GDM1 (cell line): ENCODE results near the gene PREX1.
"Not testable (repeated sequence)": the region's sequence is repeated elsewhere in the genome, so short reads cannot be mapped to it uniquely, and the experiment has no call there.

ENCODE experiments used
- DNase-seq: peaks from one replicate; lab custom pipeline; 2025; lab: John Stamatoyannopoulos, UW

The PREX1 gene

DNA sequence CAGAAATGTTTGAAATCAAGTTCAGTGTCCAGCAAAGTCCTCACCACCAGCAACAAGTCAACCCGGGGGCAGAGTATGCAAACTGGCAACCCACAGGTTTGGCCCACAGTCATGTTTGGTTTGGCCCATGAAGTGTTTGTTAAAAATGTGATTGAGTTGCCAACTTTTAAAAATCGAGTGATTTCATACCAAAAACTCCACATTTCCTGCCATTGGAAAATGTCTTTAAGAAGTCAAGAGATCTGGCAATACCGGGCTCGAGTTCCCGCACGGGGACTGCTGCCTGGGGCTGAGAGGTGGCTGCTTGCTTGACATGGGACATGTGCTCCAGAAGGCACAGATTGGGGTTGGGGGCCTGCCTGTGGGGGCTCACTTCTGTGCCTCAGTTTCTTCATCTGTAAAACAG, 36.1 kb downstream of the PREX1 start:
- DNase-seq = no peak

DNA sequence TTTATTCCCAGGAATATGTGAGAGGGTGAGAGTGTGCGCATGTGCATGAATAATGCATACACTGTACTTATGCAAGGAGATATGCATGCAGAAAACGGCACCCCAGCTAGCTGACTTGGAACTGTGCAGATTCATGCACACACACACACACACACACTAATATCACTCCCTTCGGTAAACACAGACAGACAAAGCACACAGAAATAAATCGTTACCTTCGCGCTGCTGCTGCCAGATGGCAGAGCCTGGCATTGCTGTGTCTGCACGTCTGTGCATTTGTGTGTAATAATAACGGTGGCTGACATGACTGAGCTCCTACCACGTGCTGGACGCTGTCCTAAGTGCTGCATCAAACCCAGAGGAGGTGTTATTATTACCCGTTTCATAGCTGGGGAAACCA, 36.8 kb downstream of the PREX1 start:
- DNase-seq = peak; percentile 23

DNA sequence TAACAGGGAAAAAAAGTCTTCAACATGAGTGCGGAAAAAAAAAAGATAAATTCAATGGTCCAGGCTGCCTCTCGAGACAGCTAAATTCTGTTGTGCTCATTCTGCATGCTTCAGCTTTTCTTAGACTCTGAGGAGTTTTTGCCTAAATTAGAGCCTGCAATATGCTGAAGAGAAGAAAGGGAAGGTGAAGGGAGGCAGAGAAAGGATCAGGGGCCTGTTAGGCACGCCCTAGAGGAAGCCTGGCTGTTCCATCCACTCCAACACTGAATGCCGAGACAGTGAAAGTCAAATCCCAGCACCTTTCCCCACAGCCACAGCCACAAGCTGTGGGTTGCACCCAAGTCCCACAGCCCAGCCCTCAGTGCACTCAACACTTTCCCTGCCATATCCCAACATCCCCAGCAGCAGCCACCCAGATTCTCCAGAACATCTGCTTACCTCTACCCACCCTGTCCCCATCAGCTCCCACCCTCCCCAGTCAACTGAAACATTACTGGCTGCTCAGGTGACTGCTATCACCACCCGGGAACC, 37.3 kb downstream of the PREX1 start:
- no peak for DNase-seq

DNA sequence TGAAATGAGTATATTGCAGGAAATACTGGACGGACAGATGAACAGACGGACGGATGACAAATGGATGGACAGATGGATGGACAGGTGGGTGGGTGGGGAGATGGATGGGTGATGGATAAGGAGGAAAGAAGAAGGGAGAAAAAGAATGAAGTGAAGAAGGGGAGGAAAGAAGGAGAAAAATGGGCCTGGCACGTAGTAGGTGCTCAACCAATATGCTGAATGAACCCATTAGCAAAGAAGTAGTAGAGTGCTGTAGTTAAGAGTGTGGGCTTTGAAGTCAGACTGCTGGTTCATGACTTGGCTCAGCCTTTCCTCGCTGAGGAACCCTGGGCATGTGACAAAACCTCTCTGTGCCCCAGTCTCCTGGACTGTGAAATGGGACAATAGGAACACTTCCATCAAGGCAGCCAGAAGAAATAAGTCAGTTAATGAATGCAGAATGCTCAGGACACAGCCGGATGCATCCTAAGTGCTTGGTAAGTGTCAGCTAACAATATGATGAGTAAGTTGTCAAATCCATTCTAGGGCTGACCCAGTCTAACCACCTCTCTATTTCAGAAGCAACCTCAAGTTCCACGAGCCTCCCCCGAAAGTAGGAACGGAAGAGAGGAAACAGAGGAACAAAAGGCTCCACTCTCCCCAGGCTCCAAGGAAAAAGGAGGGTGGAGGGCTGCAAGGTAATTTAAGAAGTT, 37.9 kb downstream of the PREX1 start:
- DNase-seq = no peak

DNA sequence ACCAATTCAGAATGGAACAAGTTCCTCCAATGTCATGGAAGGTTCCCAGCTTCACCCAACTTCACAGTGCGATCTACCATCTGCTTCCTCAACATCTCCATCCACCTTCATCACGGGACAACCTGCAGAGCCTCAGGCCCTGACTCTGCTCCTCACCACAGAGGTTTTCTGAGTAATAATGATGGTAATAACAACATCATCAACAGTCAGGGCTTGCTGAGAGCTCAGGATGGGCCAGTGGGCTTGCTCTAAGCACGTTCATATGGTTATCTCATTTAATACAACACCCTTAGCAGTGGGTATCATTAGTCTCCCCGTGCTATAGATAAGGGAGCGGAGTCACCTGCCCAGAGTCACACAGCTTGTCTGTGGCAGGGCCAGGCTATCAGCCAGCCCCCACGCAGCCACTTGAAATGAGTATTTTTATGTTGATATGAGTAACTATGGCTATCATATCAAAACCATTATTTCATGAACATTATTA, 38.6 kb downstream of the PREX1 start:
- no peak for DNase-seq

DNA sequence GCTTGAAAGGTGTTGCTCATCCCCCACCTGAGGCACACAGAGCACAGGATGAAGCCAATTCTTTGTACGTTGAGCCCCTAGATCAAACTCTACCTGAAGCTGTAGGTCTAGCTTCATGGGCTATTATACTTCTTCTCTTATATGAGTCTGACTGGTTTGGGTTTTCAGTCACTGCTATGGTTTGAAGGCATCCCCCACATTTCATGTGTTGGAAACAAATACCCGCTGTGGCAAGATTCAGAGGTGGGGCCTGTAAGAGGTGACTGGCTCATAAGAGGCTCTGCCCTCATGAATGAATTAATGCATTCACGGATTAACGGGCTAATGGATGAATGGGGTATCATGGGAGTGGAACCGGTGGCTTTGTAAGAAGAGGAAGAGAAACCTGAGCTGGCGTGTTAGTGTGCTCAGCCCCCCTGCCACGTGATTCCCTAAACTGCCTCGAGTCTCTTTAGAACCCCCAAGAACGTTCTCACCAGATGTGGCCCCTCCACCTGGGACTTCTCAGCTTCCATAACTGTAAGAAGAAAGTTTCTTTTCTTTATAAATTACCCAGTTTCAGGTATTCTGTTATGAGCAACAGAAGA, 39.2 kb downstream of the PREX1 start:
- no peak for DNase-seq

DNA sequence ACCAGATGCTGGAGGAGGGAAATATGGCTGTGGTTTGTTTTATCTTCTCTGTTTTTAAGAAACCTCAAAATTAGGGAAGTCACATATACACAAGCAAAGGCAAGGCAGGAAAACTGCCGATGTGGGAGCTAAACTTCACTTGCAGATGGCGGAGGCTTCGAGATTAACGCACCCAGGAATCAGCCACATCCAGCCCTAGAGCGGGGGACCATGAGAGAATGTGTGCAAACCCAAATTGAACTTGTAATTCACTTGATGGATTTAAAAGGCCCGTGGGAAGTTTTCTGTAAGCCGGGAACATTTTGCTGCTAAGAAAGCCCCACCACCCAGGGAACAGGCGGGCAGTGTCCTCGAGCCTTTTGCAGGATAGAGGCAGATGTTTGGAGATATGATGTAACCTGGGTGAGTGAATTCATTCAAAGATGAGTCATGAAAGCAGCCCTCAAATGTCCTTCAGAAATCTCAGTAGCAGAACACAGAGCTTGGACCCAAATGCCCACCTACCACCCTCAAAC, 39.9 kb downstream of the PREX1 start:
- DNase-seq = peak; percentile 76

DNA sequence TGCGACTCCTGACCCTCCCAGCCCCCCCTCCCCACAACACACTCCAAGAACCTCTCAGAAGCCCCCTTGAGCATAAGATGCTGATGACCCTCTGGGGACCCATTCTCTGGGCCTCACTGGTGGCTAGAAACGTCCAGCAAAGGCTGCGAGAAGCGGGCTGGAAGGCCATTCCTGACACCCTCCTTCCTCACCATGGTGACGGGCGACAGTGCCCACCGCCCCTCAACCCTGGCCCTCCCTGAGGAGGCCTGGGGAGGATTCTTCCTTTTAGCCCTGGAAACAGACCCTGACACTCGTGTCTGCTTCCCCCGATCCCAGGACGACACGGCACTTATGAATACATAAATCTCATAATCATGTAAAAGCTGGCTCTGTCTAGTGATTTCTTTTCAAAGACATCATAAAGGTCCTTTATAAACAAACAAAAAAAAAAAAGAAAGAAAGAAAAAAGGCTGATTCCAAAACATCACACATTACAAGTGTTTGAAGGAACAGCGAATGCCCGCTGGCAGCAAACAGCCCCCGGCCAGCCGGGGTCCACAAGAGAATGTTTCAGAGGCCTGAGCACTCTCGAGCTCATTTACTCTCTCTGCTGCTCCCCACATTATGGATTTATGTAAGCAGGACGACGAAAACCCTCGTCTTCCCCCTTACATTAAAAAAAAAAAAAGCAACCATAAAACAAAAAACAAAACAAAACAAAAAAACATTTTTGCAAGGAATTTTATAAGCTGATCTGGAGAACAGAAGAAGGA, 40.7 kb downstream of the PREX1 start:
- no peak for DNase-seq

DNA sequence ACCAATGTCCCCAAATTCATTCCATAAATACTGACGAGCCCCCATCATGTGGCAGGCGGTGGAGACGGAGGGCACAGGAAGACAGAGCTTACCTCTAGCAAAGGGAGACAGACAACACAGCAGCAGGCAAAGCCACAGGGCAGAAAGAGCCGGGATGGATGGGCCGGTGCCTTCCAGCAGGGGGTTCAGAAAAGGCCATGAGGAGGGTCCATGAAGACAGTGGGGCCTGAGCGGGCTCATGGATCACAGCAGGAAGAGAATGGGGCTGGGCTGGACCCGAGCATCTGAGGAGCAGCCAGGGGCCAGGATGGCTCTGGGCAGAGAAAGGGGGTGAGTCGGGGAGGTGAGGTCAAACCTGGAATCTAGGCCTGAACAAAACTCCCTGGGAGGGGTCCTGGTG, 42.0 kb downstream of the PREX1 start:
- DNase-seq = no peak

DNA sequence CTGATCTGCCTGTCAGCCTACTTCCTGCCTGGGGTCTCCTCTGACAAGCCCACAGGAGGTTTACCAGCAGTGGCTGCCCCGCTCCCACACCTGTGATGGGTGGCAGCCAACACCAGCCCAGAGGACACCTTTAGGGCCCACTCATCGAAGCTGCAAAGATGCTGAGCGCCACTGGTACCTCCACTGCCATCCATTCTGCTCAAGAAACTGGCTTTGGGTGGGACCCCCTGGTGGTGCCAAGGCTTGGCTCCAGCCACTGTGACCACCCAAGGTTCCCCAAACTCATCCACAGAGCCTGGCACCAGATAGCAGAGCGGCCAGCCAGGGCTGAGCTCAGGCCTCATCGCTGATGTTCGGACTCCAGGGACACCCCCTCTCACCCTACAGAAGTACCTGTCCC, 42.5 kb downstream of the PREX1 start:
- DNase-seq = no peak

DNA sequence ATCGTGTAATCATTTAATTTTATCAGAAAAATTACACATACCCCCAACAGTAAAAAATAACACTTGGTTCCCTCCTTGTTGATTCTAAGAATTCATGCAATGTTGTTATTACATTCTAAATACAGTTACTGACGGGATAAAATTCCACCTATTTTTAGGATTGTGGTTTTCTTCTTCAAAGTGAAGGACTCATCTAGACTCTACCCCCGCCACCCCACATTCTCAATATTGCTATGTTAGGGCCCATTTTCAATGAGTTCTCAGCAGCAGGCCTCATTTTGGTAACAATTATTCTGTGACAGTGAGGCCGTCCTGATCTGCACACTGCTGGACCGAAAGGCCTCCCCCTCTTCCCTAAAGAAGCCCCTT, 43.5 kb downstream of the PREX1 start:
- no peak for DNase-seq

DNA sequence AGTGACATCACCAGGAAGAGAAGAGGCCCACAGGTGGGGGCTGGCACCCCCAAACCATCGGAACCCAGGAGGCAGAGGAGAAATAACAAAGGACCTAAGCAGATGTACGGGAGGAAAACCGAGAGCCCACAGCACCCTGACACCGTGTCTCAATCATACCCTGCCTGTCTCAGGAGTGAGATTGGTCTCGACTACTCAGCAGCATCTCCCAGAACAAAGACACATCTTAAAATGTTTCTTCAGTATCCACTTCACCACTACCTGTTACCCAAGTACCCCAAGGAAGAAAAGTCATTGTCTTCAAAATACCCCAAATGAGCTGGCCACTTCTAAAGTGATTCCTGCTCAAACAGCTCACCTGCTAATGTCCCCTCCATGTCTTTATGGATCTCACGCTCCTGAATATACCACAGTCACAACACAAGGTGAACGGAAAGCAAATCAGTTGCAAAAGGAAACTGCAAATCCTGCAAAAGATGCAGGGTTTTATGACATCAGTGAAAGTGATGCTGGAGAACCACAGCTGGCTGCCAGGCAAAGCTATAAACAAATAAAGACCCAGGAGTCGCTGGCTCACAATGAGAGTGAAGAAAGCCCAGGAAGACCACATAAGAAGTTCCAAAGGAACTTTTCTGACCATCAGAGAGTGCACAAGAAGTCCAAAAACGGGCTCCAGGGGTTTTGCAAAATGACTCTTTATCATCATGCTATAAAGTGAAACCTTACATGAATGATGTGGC, 44.1 kb downstream of the PREX1 start:
- no peak for DNase-seq

DNA sequence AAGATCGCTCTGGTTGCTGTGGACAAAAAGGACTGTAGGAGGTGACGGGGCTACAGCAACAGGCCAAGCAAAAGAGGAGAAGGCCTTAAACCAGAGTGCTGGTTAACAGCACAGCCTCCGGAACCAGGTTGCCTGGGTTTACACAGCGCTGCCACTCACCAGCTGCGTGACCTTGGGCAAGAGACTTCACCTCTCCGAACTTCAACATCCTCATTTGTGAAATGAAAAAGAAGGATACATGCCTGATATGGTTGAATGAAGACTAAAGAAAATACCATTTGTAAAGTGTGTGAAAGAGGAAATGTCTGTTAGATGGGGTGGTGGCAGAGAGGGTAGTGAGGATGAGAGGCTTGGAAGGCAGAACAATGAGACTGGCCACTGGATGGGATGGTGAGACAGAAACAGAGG, 44.9 kb downstream of the PREX1 start:
- DNase-seq = no peak

DNA sequence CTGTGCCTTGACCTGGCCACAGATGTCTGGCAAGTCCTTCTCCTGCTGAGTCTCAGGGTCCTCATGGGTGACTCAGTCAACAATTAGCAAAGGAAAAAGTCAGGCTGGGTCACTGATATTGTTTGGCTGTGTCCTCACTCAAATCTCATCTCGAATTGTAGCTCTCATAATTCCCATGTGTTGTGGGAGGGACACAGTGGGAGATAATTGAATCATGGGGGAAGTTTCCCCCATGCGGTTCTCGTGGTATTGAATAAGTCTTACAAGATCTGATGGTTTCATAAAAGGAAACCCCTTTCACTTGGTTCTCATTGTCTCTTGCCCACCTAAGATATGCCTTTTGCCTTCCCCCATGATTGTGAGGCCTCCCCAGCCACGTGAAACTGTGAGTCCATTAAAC, 45.7 kb downstream of the PREX1 start:
- no peak for DNase-seq

DNA sequence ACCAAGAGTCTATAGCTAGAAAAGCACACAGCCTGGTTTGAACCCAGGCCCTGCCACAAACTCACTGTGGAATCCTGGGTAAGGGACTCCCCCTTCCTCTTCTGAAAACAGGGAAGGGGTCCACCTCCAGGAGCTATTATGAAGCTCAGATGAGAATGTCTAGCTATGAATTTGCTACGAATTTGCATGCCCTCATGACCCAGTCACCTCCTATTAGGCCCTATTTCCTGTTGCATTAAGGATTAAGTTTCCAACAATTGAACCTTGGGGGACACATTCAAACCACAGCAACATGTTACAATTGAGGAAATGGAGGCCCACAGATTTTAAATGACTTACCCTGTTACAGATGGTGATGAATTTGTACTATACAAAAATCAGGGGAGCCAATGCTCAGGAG, 46.2 kb downstream of the PREX1 start:
- no peak for DNase-seq

DNA sequence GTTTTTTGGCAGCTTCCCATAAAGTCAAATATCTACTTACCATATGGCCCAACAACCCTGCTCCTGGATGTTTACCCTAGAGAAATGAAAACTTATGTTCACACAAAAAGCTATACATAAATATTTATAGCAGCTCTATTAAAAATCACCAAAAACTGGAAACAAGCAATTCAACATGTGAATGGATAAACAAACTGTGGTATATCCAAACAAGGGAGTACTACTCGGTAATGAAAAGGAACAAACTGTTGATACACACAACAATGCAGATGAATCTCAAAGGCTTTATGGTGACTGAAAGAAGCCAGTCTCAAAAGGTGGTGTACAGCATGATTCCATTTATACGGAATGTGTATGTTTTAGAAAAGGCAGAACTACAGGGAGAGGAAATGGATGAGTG, 48.4 kb downstream of the PREX1 start:
- no peak for DNase-seq

DNA sequence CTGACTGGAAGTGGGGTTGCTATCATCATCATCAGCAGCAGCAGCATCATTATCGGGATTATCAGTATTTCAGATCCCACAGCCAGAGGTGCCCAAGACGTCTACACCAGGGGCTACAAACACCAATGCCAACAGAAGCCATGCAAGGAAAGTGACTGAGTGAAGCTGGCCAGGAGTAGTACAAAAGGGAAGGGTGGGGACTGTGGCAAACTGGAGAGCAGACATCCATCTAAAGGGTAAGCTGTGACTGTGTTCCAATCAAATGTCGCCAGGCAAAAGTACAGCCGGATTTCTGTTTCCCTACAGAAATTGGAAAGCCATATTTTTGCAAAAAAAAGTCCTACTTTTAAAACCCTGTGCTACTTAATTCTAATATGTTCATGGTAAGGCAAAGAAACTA, 50.0 kb downstream of the PREX1 start:
- no peak for DNase-seq

DNA sequence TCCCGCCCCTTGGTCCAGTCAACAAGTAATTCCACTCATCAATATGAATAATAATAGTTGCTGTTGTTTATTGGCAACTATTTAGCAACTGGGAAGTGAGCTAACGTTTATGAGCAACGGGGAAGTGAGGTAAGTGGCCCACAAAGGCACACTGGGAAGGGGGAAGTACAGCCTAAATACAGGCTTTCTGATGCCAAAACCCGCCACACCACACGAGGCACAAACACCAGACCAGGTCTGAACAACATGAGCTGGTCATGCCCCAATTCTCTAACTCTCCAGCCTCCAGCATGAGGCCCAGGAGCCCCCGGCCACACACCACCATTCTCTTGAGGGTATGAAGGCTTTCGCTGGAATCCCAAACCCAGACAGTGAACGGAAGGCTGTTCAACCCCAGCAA, 50.8 kb downstream of the PREX1 start:
- no peak for DNase-seq

DNA sequence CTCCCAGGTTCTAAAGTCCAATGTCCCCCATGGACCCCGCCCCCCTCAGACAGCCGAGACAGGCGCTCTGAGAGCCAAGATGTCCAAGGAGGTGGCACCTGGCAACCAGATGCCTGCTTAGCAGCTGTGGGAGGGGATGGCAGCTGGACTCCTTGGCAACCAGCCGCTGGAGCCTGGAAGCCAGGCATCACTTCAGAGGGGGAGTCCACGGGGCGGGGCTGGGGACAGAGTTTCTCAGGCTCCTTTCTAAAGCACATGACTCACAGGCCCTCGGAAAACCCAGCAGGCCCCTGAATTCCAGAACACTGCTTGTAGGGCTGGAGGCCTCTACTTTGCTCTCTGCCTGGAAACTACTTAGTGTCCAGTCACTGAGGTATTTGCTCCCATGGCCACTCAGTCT, 51.5 kb downstream of the PREX1 start:
- DNase-seq = no peak

DNA sequence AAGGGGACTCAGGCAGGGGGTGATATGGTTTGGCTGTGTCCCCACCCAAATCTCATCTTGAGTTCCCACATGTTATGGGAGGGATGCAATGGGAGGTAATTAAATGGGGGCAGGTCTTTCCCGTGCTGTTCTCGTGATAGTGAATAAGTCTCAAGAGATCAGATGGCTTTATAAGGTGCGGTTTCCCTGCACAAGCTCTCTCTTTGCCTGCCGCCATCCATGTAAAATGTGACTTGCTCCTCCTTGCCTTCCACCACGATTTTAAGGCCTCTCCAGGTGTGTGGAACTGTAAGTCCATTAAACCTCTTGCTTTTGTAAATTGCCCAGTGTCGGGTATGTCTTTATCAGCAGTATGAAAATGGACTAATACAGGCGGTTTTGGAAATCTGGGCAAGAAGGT, 52.3 kb downstream of the PREX1 start:
- not testable (repeated sequence) for DNase-seq

DNA sequence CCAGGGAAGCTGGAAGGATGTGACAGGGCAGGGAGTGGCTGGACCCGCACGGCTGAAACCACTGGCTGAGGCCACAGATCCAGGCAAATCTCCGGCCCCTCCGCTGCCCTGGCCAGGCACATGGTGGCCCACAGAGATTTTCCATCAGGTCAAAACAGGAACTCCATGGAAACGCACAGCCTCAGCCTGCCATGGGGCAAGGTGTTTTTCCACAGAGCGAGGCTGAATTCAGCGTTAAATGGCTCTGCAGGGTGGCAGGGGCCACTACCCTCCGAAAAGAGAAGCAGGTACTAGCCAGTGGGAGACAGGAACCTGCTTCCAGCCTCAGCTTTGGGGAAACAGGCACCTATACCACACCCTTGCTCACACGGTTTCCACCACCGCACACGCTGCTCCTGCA, 53.1 kb downstream of the PREX1 start:
- DNase-seq = no peak

DNA sequence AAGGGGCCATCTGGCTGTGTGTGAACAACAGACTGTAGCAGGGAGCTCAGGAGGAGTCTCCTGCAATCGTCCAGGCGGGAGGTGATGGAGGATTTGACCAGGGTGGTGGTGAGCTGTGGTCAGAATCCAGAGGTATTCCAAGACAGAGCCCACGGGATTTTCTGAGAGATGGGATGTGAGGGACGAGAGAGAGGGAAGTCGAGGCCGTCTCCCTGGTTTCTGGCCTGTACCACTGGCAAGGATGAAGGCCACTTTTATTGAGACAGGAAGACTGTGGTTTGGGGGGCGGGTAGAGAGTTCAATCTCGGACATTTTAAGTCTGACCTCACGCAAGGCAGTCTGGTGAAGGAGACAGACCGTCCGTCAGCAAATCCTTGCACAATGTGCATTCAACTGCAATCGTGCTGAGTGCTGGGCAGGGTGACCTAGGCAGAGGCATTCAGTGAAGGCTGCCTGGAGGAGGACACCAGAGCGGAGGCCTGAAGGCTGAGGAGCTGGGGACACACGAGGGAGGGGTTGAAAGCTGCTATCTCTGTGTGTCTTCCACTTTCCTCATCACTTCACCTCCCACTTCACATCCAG, 53.9 kb downstream of the PREX1 start:
- DNase-seq = no peak
